HepG2 (cell line): ENCODE measurements around the gene SAXO2. TPM values are rescaled to one million over a fixed set of nuclear protein-coding genes. Genes with fewer than 3 reads are reported as not detected.
A peak's percentile ranks its signal among the peaks of the same experiment; 100 is the strongest.

Source experiments
- AHDC1 ChIP-seq: sonication (generic); formaldehyde crosslinking; IDR thresholded peaks from 2 replicates; pipeline ENCODE4 v1.5.1; 2020; ENCODE audit warnings: mild to moderate bottlenecking, missing genetic modification reagents, borderline replicate concordance
- ATF2 ChIP-seq: sonication (generic); formaldehyde crosslinking; IDR thresholded peaks from 2 replicates; pipeline ENCODE4 v1.4.0; 2020; ENCODE audit warnings: missing genetic modification reagents
- DRAP1 ChIP-seq: IDR thresholded peaks from 2 replicates; pipeline ENCODE4 v1.6.1; 2016; ENCODE audit warnings: missing genetic modification reagents, missing compliant biosample characterization
- HIC2 ChIP-seq: sonication (generic); formaldehyde crosslinking; IDR thresholded peaks from 2 replicates; pipeline ENCODE4 v1.9.0; 2022; ENCODE audit warnings: low read depth, missing genetic modification reagents
- ISL2 ChIP-seq: sonication (generic); formaldehyde crosslinking; IDR thresholded peaks from 2 replicates; pipeline ENCODE4 v1.5.0; 2020; ENCODE audit warnings: missing genetic modification reagents
- MAFG ChIP-seq: sonication (generic); formaldehyde crosslinking; IDR thresholded peaks from 2 replicates; pipeline ENCODE4 v1.5.1; 2020; ENCODE audit warnings: mild to moderate bottlenecking, missing genetic modification reagents
- MAX ChIP-seq: IDR thresholded peaks from 2 replicates; pipeline ENCODE4 v1.6.1; 2012; ENCODE audit warnings: inconsistent platforms
- NFKB2 ChIP-seq: sonication (generic); formaldehyde crosslinking; IDR thresholded peaks from 2 replicates; pipeline ENCODE4 v1.4.0; 2020; ENCODE audit warnings: missing genetic modification reagents, borderline replicate concordance
- REPIN1 ChIP-seq: sonication (generic); formaldehyde crosslinking; IDR thresholded peaks from 2 replicates; pipeline ENCODE4 v1.8.0; 2022; ENCODE audit warnings: missing genetic modification reagents, low read depth, mild to moderate bottlenecking, borderline replicate concordance
- SAFB2 ChIP-seq: sonication (generic); formaldehyde crosslinking; IDR thresholded peaks from 2 replicates; pipeline ENCODE4 v1.5.1; 2020; ENCODE audit warnings: missing genetic modification reagents, low read depth, mild to moderate bottlenecking, borderline replicate concordance
- SAP130 ChIP-seq: IDR thresholded peaks from 2 replicates; pipeline ENCODE4 v1.6.1; 2016; ENCODE audit warnings: low read depth
- SP2 ChIP-seq: sonication (generic); formaldehyde crosslinking; IDR thresholded peaks from 2 replicates; pipeline ENCODE4 v1.5.1; 2020; ENCODE audit warnings: mild to moderate bottlenecking, missing genetic modification reagents
- STAG1 ChIP-seq: sonication (generic); formaldehyde crosslinking; IDR thresholded peaks from 2 replicates; pipeline ENCODE4 v1.4.0; 2020; ENCODE audit warnings: missing genetic modification reagents
- TRIM22 ChIP-seq: fragments of 450-650 bp; IDR thresholded peaks from 2 replicates; pipeline ENCODE4 v1.6.1; 2017
- YEATS4 ChIP-seq: sonication (generic); formaldehyde crosslinking; IDR thresholded peaks from 2 replicates; pipeline ENCODE4 v1.4.0; 2020; ENCODE audit warnings: missing genetic modification reagents, borderline replicate concordance
- ZFP41 ChIP-seq: sonication (generic); formaldehyde crosslinking; IDR thresholded peaks from 2 replicates; pipeline ENCODE4 v1.4.0; 2020; ENCODE audit warnings: mild to moderate bottlenecking, missing genetic modification reagents, borderline replicate concordance
- ZNF138 ChIP-seq: sonication (generic); formaldehyde crosslinking; IDR thresholded peaks from 2 replicates; pipeline ENCODE4 v1.5.0; 2020; ENCODE audit warnings: mild to moderate bottlenecking, low read depth, missing genetic modification reagents
- ZNF24 ChIP-seq: fragments of 450-650 bp; IDR thresholded peaks from 2 replicates; pipeline ENCODE4 v1.6.1; 2017; ENCODE audit warnings: antibody characterized with exemption, mild to moderate bottlenecking
- ZNF577 ChIP-seq: sonication (generic); formaldehyde crosslinking; IDR thresholded peaks from 2 replicates; pipeline ENCODE4 v1.4.0; 2020; ENCODE audit warnings: mild to moderate bottlenecking, low read depth, missing genetic modification reagents, borderline replicate concordance
- ZNF605 ChIP-seq: sonication (generic); formaldehyde crosslinking; IDR thresholded peaks from 2 replicates; pipeline ENCODE4 v1.8.0; 2022; ENCODE audit warnings: mild to moderate bottlenecking, missing genetic modification reagents
- polyA plus RNA-seq, 8 experiments: library from polyadenylated mRNA; depleted of rRNA in 3 of 8; stranded (reverse) in 7 of 8; unstranded in 1 of 8; fragments of >200 nt; fragmentation: Illumina TruSeq in 4 of 8; extraction: Trizol in 4 of 8; gene quantifications; 2 replicates each; pipeline versions ENCODE4 v1.2.1 to v1.2.3, GENCODE V29; 2011 to 2016; ENCODE audit warnings: low read depth in 4 of 8, missing spikeins in 1 of 8, mixed read lengths in 1 of 8; ENCODE audit not compliant: insufficient read depth in 1 of 8
- total RNA-seq, 5 experiments: library from RNA; depleted of rRNA; stranded (reverse); fragments of >200 nt; fragmentation: Illumina TruSeq; extraction: Trizol; gene quantifications; 2 replicates each; pipeline ENCODE4 v1.2.3, GENCODE V29; 2016; ENCODE audit warnings: low read depth in 1 of 5

Gene SAXO2
- total and polyA plus RNA-seq, 2 of the 13 experiments (the other 11 are each of a cell fraction or from before 2014, with no cell fraction given): 0.01 to 1.5 TPM

- TF ChIP-seq AHDC1 (peak; percentile 88; the same call in 1 of the 2 replicates), SAP130 (CRISPR knock-in tag) (peak; percentile 95), TRIM22 (no peak), ZNF577 (no peak), ZNF605 (CRISPR knock-in tag) (no peak), ATF2 (CRISPR knock-in tag) (peak; percentile 91), REPIN1 (no peak), NFKB2 (CRISPR knock-in tag) (no peak), SP2 (no peak), YEATS4 (CRISPR knock-in tag) (no peak; the same call in 1 of the 2 replicates), ZNF138 (CRISPR knock-in tag) (no peak), DRAP1 (peak; percentile 12; the same call in 1 of the 2 replicates), ZNF24 (no peak), SAFB2 (CRISPR knock-in tag) (no peak), ZFP41 (CRISPR knock-in tag) (no peak), MAFG (CRISPR knock-in tag) (no peak), ISL2 (CRISPR knock-in tag) (peak; percentile 66; the same call in 1 of the 2 replicates), HIC2 (no peak), STAG1 (CRISPR knock-in tag) (no peak), MAX (0 out of 2 replicates have a peak, but pooled peaks have one; percentile 27)
Measured at GRCh38 chr15:82263350-82263749, 732 bp downstream of the SAXO2 start (continued).
